MM.1S (cell line): ENCODE results near the gene WNT3.

Experiments used
- DNase-seq: peaks from one replicate; pipeline ENCODE4 v3.0.0-alpha.2; 2015
- H2AFZ ChIP-seq: fragments of 300-600 bp; sonication (generic); 2 replicates; pipeline ENCODE4 v1.6.0; 2016; ENCODE audit warnings: antibody characterized with exemption, low read length
- H3F3A ChIP-seq: fragments of 300-600 bp; sonication (generic); 2 replicates; pipeline ENCODE4 v1.6.1; 2016; ENCODE audit warnings: mild to moderate bottlenecking, antibody characterized with exemption, low read length, moderate library complexity, mixed read lengths; ENCODE audit not compliant: insufficient read depth
- H3K27ac ChIP-seq: fragments of 300-600 bp; sonication (generic); 2 replicates; pipeline ENCODE4 v1.5.1; 2016; ENCODE audit warnings: mild to moderate bottlenecking, low read length
- H3K27me3 ChIP-seq: fragments of 300-600 bp; sonication (generic); replicated peaks from 2 replicates; pipeline ENCODE4 v1.6.0; 2016; ENCODE audit warnings: low read length; ENCODE audit not compliant: insufficient read depth
- H3K36me3 ChIP-seq: fragments of 300-600 bp; sonication (generic); replicated peaks from 2 replicates; pipeline ENCODE4 v1.6.1; 2016; ENCODE audit warnings: mild to moderate bottlenecking, low read length, mixed read lengths; ENCODE audit not compliant: insufficient read depth
- H3K4me1 ChIP-seq: fragments of 300-600 bp; sonication (generic); 2 replicates; pipeline ENCODE4 v1.6.1; 2016; ENCODE audit warnings: low read length, mixed read lengths
- H3K4me2 ChIP-seq: fragments of 300-600 bp; sonication (generic); 2 replicates; pipeline ENCODE4 v1.6.0; 2016; ENCODE audit warnings: low read depth, low read length
- H3K4me3 ChIP-seq: fragments of 300-600 bp; sonication (generic); 2 replicates; pipeline ENCODE4 v1.5.1; 2016; ENCODE audit warnings: low read length, mixed read lengths
- H3K79me2 ChIP-seq: fragments of 300-600 bp; sonication (generic); 2 replicates; pipeline ENCODE4 v1.6.1; 2016; ENCODE audit warnings: mixed run types, low read length, mixed read lengths
- H3K9ac ChIP-seq: fragments of 300-600 bp; sonication (generic); 2 replicates; pipeline ENCODE4 v1.6.1; 2016; ENCODE audit warnings: low read length, mixed read lengths
- H3K9me2 ChIP-seq: fragments of 300-600 bp; sonication (generic); replicated peaks from 2 replicates; pipeline ENCODE4 v1.6.1; 2016; ENCODE audit warnings: mild to moderate bottlenecking, low read length, mixed read lengths; ENCODE audit not compliant: insufficient read depth
- H3K9me3 ChIP-seq: fragments of 300-600 bp; sonication (generic); replicated peaks from 2 replicates; pipeline ENCODE4 v1.6.1; 2016; ENCODE audit warnings: mild to moderate bottlenecking, low read length, mixed read lengths; ENCODE audit not compliant: insufficient read depth
- H4K20me1 ChIP-seq: fragments of 300-600 bp; sonication (generic); 2 replicates; pipeline ENCODE4 v1.6.1; 2016; ENCODE audit warnings: mild to moderate bottlenecking, low read length, moderate library complexity, mixed read lengths; ENCODE audit not compliant: insufficient read depth
- CTCF ChIP-seq: fragments of 300-600 bp; sonication (generic); IDR thresholded peaks from 2 replicates; pipeline ENCODE4 v1.5.1; 2016; ENCODE audit warnings: antibody characterized with exemption, low read length, mixed read lengths
- EZH2 ChIP-seq: fragments of 300-600 bp; sonication (generic); optimal IDR thresholded peaks from 2 replicates; pipeline ENCODE3; 2017; ENCODE audit warnings: low read depth, mild to moderate bottlenecking, antibody characterized with exemption, low read length, mixed read lengths
- EZH2phosphoT487 ChIP-seq: fragments of 300-600 bp; sonication (generic); IDR thresholded peaks from 2 replicates; pipeline ENCODE4 v1.6.1; 2018; ENCODE audit warnings: antibody characterized with exemption, low read length

Gene WNT3

DNA sequence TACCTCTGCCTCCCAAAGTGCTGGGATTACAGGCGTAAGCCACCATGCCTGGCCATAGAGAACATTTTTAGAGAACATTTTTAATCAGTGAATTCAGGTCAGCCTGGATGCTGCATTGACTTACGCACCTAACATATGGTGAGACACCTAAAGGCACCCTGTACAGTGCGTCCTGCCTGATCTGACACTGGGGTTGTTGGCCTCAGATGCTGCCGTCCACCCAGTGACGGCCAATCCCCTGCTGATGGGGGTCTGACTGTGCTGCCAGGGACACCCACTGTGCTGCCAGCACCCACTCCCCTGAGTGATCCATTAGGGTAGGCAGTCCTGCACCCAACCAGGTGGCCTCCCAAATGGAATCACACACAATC is 38.5 kb downstream of the WNT3 start:
- Histone ChIP-seq H3F3A (no peaks in the 10 kb centered on the region), H3K9me3 (no peaks in the 10 kb centered on the region), H3K4me3 (no peak overlapping the region), H3K4me1 (no peaks in the 10 kb centered on the region), H4K20me1 (no peaks in the 10 kb centered on the region), H3K36me3 (no peaks in the 10 kb centered on the region), H3K4me2 (no peak overlapping the region), H3K9me2 (no peaks in the 10 kb centered on the region), H3K27me3 (peaks cover 38% of the 10 kb centered on the region), H3K79me2 (no peaks in the 10 kb centered on the region), H3K9ac (no peak overlapping the region), H2AFZ (no peak overlapping the region), H3K27ac (no peak overlapping the region)
- DNase-seq, result no peak
- TF ChIP-seq EZH2 (no peak), CTCF (no peak)

GRCh38 chr17:46777943-46778915 is 40.3 kb downstream of the WNT3 start:
- Histone ChIP-seq H2AFZ (no peak overlapping the region), H3K4me2 (no peak overlapping the region), H3K27me3 (peaks cover 47% of the 10 kb centered on the region)

DNA sequence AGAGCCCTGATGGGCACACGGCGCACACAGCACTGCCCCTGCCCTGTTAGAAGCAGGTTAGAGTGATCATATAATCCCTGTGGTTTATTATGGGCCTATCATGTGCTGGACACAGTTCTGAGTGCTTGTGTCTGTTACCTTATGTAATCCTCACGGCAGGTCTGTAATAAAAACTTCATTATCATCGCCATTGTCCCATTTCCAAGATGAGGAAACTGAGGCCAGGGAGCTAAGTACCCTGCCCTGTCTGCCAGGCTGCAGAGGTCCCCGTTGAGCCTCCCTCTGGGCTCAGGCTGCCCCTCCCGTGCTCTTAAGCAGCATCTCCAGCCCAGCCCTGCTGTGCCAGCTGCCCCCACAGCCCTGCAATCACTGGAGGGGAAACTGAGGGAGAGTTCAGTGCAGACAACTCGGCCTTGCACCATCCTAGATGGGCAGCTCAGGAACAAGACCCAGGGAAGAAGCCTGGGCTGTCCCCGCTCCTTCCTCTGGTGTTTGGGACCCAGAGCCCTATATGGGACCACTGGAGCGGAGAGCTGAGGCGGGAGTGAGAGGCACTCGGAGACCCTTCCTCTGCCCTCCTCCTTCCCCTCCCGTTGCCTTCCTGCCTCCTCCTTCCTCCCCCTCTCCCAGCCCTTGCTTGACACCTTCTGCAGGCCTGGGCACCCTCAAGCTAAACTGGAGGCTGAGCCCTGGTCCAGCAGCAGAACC is 42.0 kb downstream of the WNT3 start:
- DNase-seq, result no peak
- H2AFZ ChIP-seq, result no peak overlapping the region
- H3K9me2 ChIP-seq, result no peaks in the 10 kb centered on the region
- no peaks in the 10 kb centered on the region for H3K9me3 ChIP-seq
- no peak overlapping the region for H3K4me2 ChIP-seq
- peaks cover 61% of the 10 kb centered on the region for H3K27me3 ChIP-seq
- no peak overlapping the region for H3K27ac ChIP-seq
- no peak for TF ChIP-seq EZH2phosphoT487
- no peak for TF ChIP-seq EZH2
- no peaks in the 10 kb centered on the region for H3K79me2 ChIP-seq
- no peaks in the 10 kb centered on the region for H3K36me3 ChIP-seq
- no peaks in the 10 kb centered on the region for H3F3A ChIP-seq
- H4K20me1 ChIP-seq, result no peaks in the 10 kb centered on the region
- no peak overlapping the region for H3K4me3 ChIP-seq
- H3K4me1 ChIP-seq, result 0 out of 2 replicates have a peak, but pooled peaks cover 5% of the 10 kb centered on the region
- H3K9ac ChIP-seq, result no peak overlapping the region

More at GRCh38 chr17:46777943-46778915, 40.3 kb downstream of the WNT3 start:
- no peak overlapping the region for H3K27ac ChIP-seq
- H3F3A ChIP-seq, result no peaks in the 10 kb centered on the region
- no peaks in the 10 kb centered on the region for H3K9me3 ChIP-seq
- no peak overlapping the region for H3K9ac ChIP-seq
- DNase-seq, result no peak
- TF ChIP-seq CTCF (no peak), EZH2 (no peak), EZH2phosphoT487 (no peak)
- H3K4me3 ChIP-seq, result no peak overlapping the region
- H3K9me2 ChIP-seq, result no peaks in the 10 kb centered on the region
- no peaks in the 10 kb centered on the region for H3K79me2 ChIP-seq
- no peaks in the 10 kb centered on the region for H3K4me1 ChIP-seq
- no peaks in the 10 kb centered on the region for H4K20me1 ChIP-seq
- no peaks in the 10 kb centered on the region for H3K36me3 ChIP-seq
